ENCODE results near the gene TOP3A. TPM values are rescaled to one million over a fixed set of nuclear protein-coding genes. Genes with fewer than 3 reads are reported as not detected.

The TOP3A gene
- polyA plus RNA-seq, 1 donor (not counting 4 experiments of a cell fraction or from before 2014, with no cell fraction given), result 11.6 TPM

GRCh38 chr17:18256351-18256750 is 58.4 kb downstream of the TOP3A start:
- peak overlapping the region in 2 of 3 experiments; percentile 77 to 81 for H3K4me3 ChIP-seq (ENCODE audit: control insufficient read depth in 2 of 3, extremely low read depth in 1 of 3, insufficient read depth in 2 of 3, low read depth in 1 of 3, low read length in 3 of 3)

GRCh38 chr17:18254888-18255649 is 59.7 kb downstream of the TOP3A start:
- Histone ChIP-seq H4K20me1 (ENCODE audit: control insufficient read depth, extremely low read depth, insufficient read depth, low read length) (peaks cover 12% of the 10 kb centered on the region), H3K36me3 (ENCODE audit: control insufficient read depth in 2 of 2, extremely low read depth in 1 of 2, insufficient read depth in 2 of 2, low read length in 2 of 2) (peaks cover 57 to 59% of the 10 kb centered on the region in 2 experiments), H3K27me3 (ENCODE audit: control insufficient read depth, extremely low read depth, insufficient read depth, low read length) (no peaks in the 10 kb centered on the region), H3K9me3 (ENCODE audit: control insufficient read depth, low read depth, low read length) (no peaks in the 10 kb centered on the region), H2AFZ (ENCODE audit: control insufficient read depth, low read length) (no peak overlapping the region), H3K9me1 (ENCODE audit: control insufficient read depth, extremely low read depth, insufficient read depth, low read length) (peaks cover 4% of the 10 kb centered on the region), H3K4me2 (ENCODE audit: control insufficient read depth, extremely low read depth, insufficient read depth, low read depth, low read length) (no peak overlapping the region), H3K27ac (ENCODE audit: control insufficient read depth, insufficient read depth, low read length) (no peak overlapping the region), H3K9ac (ENCODE audit: control insufficient read depth, extremely low read depth, insufficient read depth, low read length) (no peak overlapping the region), H3K4me3 (ENCODE audit: control insufficient read depth in 2 of 3, extremely low read depth in 1 of 3, insufficient read depth in 2 of 3, low read depth in 1 of 3, low read length in 3 of 3) (no peak overlapping the region), H3K79me2 (ENCODE audit: control insufficient read depth, insufficient read depth, low read length) (peaks cover 52% of the 10 kb centered on the region), H3K4me1 (ENCODE audit: control insufficient read depth, extremely low read depth, insufficient read depth, low read length) (peaks cover 23% of the 10 kb centered on the region)
- dilution Hi-C loops (cut with MboI; ENCODE audit: extremely low pct_ligation_motif_present, low sequenced_read_pairs), result no loop called here
- FAIRE-seq, result no peak
- TF ChIP-seq EZH2 (IDR thresholded peaks at IDR 0.05; ENCODE audit: low read length) (no peak), CTCF (optimal IDR thresholded peaks at IDR 0.05 in 1 of 3, IDR thresholded peaks at IDR 0.05 in 1 of 3, conservative IDR thresholded peaks at IDR 0.05 in 1 of 3; ENCODE audit: extremely low read depth in 1 of 3, insufficient read depth in 2 of 3, low read length in 3 of 3) (no peak)
- no peak for DNase-seq (ENCODE audit: low read depth, low spot score)

More at GRCh38 chr17:18256351-18256750, 58.4 kb downstream of the TOP3A start:
- Histone ChIP-seq H3K36me3 (ENCODE audit: control insufficient read depth in 2 of 2, extremely low read depth in 1 of 2, insufficient read depth in 2 of 2, low read length in 2 of 2) (peaks cover 46 to 49% of the 10 kb centered on the region in 2 experiments), H3K4me1 (ENCODE audit: control insufficient read depth, extremely low read depth, insufficient read depth, low read length) (peaks cover 27% of the 10 kb centered on the region), H3K9me1 (ENCODE audit: control insufficient read depth, extremely low read depth, insufficient read depth, low read length) (peaks cover 4% of the 10 kb centered on the region), H3K79me2 (ENCODE audit: control insufficient read depth, insufficient read depth, low read length) (peaks cover 55% of the 10 kb centered on the region), H3K9me3 (ENCODE audit: control insufficient read depth, low read depth, low read length) (no peaks in the 10 kb centered on the region), H3K4me2 (ENCODE audit: control insufficient read depth, extremely low read depth, insufficient read depth, low read depth, low read length) (peak overlapping the region; percentile 89), H3K27me3 (ENCODE audit: control insufficient read depth, extremely low read depth, insufficient read depth, low read length) (no peaks in the 10 kb centered on the region), H3K9ac (ENCODE audit: control insufficient read depth, extremely low read depth, insufficient read depth, low read length) (no peak overlapping the region), H2AFZ (ENCODE audit: control insufficient read depth, low read length) (no peak overlapping the region), H4K20me1 (ENCODE audit: control insufficient read depth, extremely low read depth, insufficient read depth, low read length) (peaks cover 12% of the 10 kb centered on the region), H3K27ac (ENCODE audit: control insufficient read depth, insufficient read depth, low read length) (no peak overlapping the region)
- DNase-seq (ENCODE audit: low read depth, low spot score) (no peak), FAIRE-seq (no peak)
- TF ChIP-seq EZH2 (IDR thresholded peaks at IDR 0.05; ENCODE audit: low read length) (no peak), CTCF (optimal IDR thresholded peaks at IDR 0.05 in 1 of 3, IDR thresholded peaks at IDR 0.05 in 1 of 3, conservative IDR thresholded peaks at IDR 0.05 in 1 of 3; ENCODE audit: extremely low read depth in 1 of 3, insufficient read depth in 2 of 3, low read length in 3 of 3) (no peak)
- dilution Hi-C loops (cut with MboI; ENCODE audit: extremely low pct_ligation_motif_present, low sequenced_read_pairs), result no loop called here

Measured in keratinocyte (primary cell).